Pancreas (tissue), 10 donors: ENCODE measurements around the gene FAH. TPM values are rescaled to one million over a fixed set of nuclear protein-coding genes. Genes with fewer than 3 reads are reported as not detected.

Experiments used
- ATAC-seq, 4 donors: fragments of 200-7000 bp; cut with Tn5 transposase; one replicate each; pipeline versions ENCODE4 v1.8.0 to v1.9.1; 2020; ENCODE audit warnings: mild to moderate bottlenecking in 4 of 4, moderate library complexity in 4 of 4
- DNase-seq, 6 donors: peaks; one replicate each; pipeline ENCODE4 v3.0.0-alpha.2; 2020
- FAIRE-seq: peaks from 2 replicates; lab custom pipeline; 2012; peaks lifted over from hg19 to GRCh38; lab: Jason Lieb, UNC
- H3K27ac ChIP-seq, 4 donors: fragments of 200-600 bp; sonication (generic); 1 replicate in 3 of 4; 2 replicates in 1 of 4; pipeline versions ENCODE4 v1.5.0 to v1.8.0; 2020
- H3K27me3 ChIP-seq, 4 donors: fragments of 200-600 bp; one replicate each; pipeline ENCODE4 v1.8.0; 2021
- H3K36me3 ChIP-seq, 3 donors: fragments of 200-600 bp; sonication (generic) in 1 of 3; one replicate each; pipeline versions ENCODE4 v1.5.0 to v1.8.0; 2020 to 2021
- H3K4me1 ChIP-seq, 3 donors: fragments of 200-600 bp; one replicate each; pipeline ENCODE4 v1.8.0; 2021
- H3K4me3 ChIP-seq, 4 donors: fragments of 200-600 bp; sonication (generic) in 2 of 4; one replicate each; pipeline versions ENCODE4 v1.5.0 to v1.8.0; 2020 to 2021
- H3K9me3 ChIP-seq, 4 donors: fragments of 200-600 bp; one replicate each; pipeline ENCODE4 v1.8.0; 2021
- CTCF ChIP-seq, 4 donors: fragments of 200-600 bp; sonication (generic) in 3 of 4; IDR thresholded peaks; one replicate each; pipeline versions ENCODE4 v1.5.0 to v1.8.0; 2021; ENCODE audit warnings: antibody characterized with exemption in 4 of 4
- WGBS, 2 donors: extraction: QIAGEN DNeasy Blood & Tissue Kit; methylation state at CpG; one replicate each; pipeline ENCODE4 v1.1.7; 2013; 5-methylcytosine and 5-hydroxymethylcytosine counted together
- intact Hi-C, 3 donors: fragments of 100-400 bp; cut with DNase I; formaldehyde crosslinking; loops; one replicate each; pipeline versions ENCODE4 v1.11.1 to v1.14.2; 2022
- polyA plus RNA-seq, 2 donors: library from polyadenylated mRNA; stranded (reverse); fragments of 200-250 nt; gene quantifications; one replicate each; pipeline ENCODE4 v1.2.3, GENCODE V29; 2013
- total RNA-seq, 6 donors: library from RNA; stranded (reverse); fragmentation: NEBNext Ultra II Directional in 4 of 6; extraction: Animal tissue kit (Norgen Biotek cat#: 25700) in 4 of 6; gene quantifications; one replicate each; pipeline versions ENCODE4 v1.2.1 to v1.2.4, GENCODE V29; 2021 to 2023
- donor health status: healthy with polysubstance abuse.
- donor health status: DM: no; HTN: no; CAD: no; lungs with moderate emphysema.
- donor health status: DM: no; HTN: no; CAD: no.
- donor health status: control.
- donor health status: control.
- donor health status: Bipolar disorder and iron deficiency.
- donor health status: DM: yes; HTN: yes; CAD: no.
- donor health status: DM: no; HTN: no; CAD: no.
- donor health status: DM: no; HTN: no; CAD: no.
- donor health status: DM: yes; HTN: yes; CAD: no.

FAH gene
- total and polyA plus RNA-seq, 8 donors = 5.0 to 22.9 (median 11.7) TPM

DNA sequence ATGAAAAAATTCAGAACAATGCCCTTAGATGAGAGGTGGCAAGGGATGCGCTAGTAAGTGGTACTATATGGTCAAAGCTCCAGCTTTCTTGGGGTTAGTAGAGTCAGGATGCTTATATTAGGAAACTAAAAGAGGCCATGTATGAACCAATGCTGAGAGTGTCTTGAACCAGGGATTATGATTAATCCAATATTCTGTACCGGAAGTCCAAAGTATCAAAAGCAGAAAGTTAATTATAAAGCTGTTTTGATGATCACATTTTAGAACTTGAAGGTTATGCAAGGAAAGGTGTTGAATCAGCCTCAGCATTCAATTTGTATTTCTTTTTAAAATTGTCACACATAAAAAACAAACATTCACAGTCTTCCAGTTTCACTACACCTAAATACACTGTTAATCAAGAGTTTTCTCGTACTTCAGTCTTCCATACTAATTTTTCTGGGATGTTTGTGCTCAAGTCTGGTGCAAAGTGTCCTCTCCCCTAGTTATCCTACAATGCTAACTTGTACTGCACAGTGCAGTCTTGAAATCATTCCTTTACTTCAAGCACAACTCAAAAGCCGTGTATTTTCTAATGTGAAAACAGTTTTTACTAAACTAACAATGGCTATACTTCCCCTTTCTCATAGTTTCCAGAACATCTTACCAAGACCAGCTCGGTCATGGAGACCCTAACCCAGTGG, 10.7 kb upstream of the FAH start:
- no peak for TF ChIP-seq CTCF (IDR thresholded peaks at IDR 0.05)
- Histone ChIP-seq H3K36me3 (no peaks in the 10 kb centered on the region), H3K27me3 (no peaks in the 10 kb centered on the region), H3K9me3 (no peaks in the 10 kb centered on the region), H3K4me3 (no peak overlapping the region), H3K4me1 (no peaks in the 10 kb centered on the region), H3K27ac (no peak overlapping the region)
- WGBS, 2 donors = 86 to 90% methylated on average over 5 of the region's 5 CpGs
- intact Hi-C loops = no loop called here
- DNase-seq = no peak
- FAIRE-seq = no peak
- ATAC-seq = no peak

DNA sequence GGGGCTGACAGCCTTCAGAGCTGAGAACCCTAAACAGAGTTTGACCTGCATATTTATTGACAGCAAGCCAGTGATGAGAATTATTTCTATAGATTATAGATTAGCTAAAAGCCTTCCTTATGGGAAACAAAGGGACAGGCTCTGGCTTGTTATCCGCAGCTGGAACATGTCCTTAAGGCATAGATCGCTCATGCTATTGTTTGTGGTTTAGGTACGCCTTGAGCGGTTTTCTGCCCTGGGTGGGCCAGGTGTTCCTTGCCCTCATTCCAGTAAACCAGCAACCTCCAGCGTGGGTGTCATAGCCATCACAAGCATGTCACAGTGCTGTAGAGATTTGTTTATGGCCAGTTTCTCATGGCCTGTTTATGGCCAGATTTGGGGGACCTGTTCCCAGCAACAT, 10.2 kb upstream of the FAH start:
- Histone ChIP-seq H3K27me3 (no peaks in the 10 kb centered on the region), H3K36me3 (no peaks in the 10 kb centered on the region), H3K4me1 (no peaks in the 10 kb centered on the region), H3K4me3 (no peak overlapping the region), H3K9me3 (no peaks in the 10 kb centered on the region), H3K27ac (no peak overlapping the region)
- 93 to 96% methylated on average over 5 of the region's 5 CpGs for WGBS, 2 donors
- no peak for ATAC-seq
- no peak for FAIRE-seq
- intact Hi-C loops = no loop called here
- DNase-seq = no peak
- TF ChIP-seq CTCF (IDR thresholded peaks at IDR 0.05) = no peak

GRCh38 chr15:80151148-80151547, 1.7 kb upstream of the FAH start:
- no peak for TF ChIP-seq CTCF (IDR thresholded peaks at IDR 0.05)
- 69 to 80% methylated on average over 6 of the region's 6 CpGs for WGBS, 2 donors
- H3K36me3 ChIP-seq = no peaks in the 10 kb centered on the region
- H3K27me3 ChIP-seq = no peaks in the 10 kb centered on the region
- no peaks in the 10 kb centered on the region for H3K4me1 ChIP-seq
- intact Hi-C loops = loop anchor here in 1 of 3 donors (10.0 kb wide), 1 partner anchor 86 kb away; no protein-coding TSS in a partner anchor
- no peak overlapping the region for H3K27ac ChIP-seq
- DNase-seq (no peak), ATAC-seq (no peak), FAIRE-seq (no peak)
- H3K4me3 ChIP-seq = no peak overlapping the region
- H3K9me3 ChIP-seq = no peaks in the 10 kb centered on the region

GRCh38 chr15:80151576-80151975, 1.2 kb upstream of the FAH start:
- H3K9me3 ChIP-seq = no peaks in the 10 kb centered on the region
- no peak for TF ChIP-seq CTCF (IDR thresholded peaks at IDR 0.05)
- intact Hi-C loops = loop anchor here in 1 of 3 donors (10.0 kb wide), 1 partner anchor 87 kb away; no protein-coding TSS in a partner anchor
- 29 to 42% methylated on average over 3 of the region's 3 CpGs for WGBS, 2 donors
- peak overlapping the region in 1 of 4 donors; percentile 12 for H3K27ac ChIP-seq
- ATAC-seq = no peak
- H3K4me3 ChIP-seq = no peak overlapping the region
- no peaks in the 10 kb centered on the region for H3K27me3 ChIP-seq
- no peaks in the 10 kb centered on the region for H3K36me3 ChIP-seq
- no peak for DNase-seq
- FAIRE-seq = no peak
- H3K4me1 ChIP-seq = no peaks in the 10 kb centered on the region
